B cell (primary cell): Measurements from ENCODE around the gene NIN. TPM values are rescaled to one million over a fixed set of nuclear protein-coding genes. Genes with fewer than 3 reads are reported as not detected.

Source experiments
- ATAC-seq: fragments of 200-7000 bp; cut with Tn5 transposase; one replicate; pipeline ENCODE4 v1.10.0; 2021; ENCODE audit warnings: low read depth, mild to moderate bottlenecking, moderate number of reproducible peaks, moderate library complexity
- CTCF ChIA-PET: fragments of 350-600 bp; sonication (Branson Sonifier 250); formaldehyde crosslinking; loops from one replicate; lab custom pipeline; 2021; ENCODE audit warnings: antibody characterized with exemption, inconsistent platforms; lab: Charles Lee
- POLR2A ChIA-PET: fragments of 350-600 bp; sonication (Branson Sonifier 250); formaldehyde crosslinking; loops from one replicate; lab custom pipeline; 2021; ENCODE audit warnings: antibody characterized with exemption; lab: Charles Lee
- DNase-seq: peaks from one replicate; pipeline ENCODE4 v3.0.0; 2013
- H2AFZ ChIP-seq: 2 replicates; pipeline ENCODE4 v1.6.1; 2012; ENCODE audit warnings: mild to moderate bottlenecking, low read depth, low read length; ENCODE audit not compliant: insufficient read depth, poor library complexity, severe bottlenecking
- H3K27ac ChIP-seq, 2 donors: 1 replicate in 1 of 2; 2 replicates in 1 of 2; pipeline ENCODE4 v1.5.1; 2012 to 2013; ENCODE audit warnings: low read length in 2 of 2, mild to moderate bottlenecking in 2 of 2, moderate library complexity in 1 of 2
- H3K27me3 ChIP-seq, 4 experiments: fragments of 200-600 bp in 1 of 4; sonication (generic) in 1 of 4; replicated peaks in 1 of 4; 1 replicate in 2 of 4; 2 replicates in 2 of 4; pipeline versions ENCODE4 v1.6.1 to v1.7.0; 2013 to 2016; ENCODE audit warnings: low read length in 3 of 4, mild to moderate bottlenecking in 2 of 4, mixed read lengths in 1 of 4, moderate library complexity in 1 of 4; ENCODE audit not compliant: insufficient read depth in 4 of 4, control insufficient read depth in 3 of 4; ENCODE audit errors: control extremely low read depth in 1 of 4
- H3K36me3 ChIP-seq, 2 experiments: replicated peaks in 1 of 2; 1 replicate in 1 of 2; 2 replicates in 1 of 2; pipeline versions ENCODE4 v1.6.1 to v1.7.1; 2013; ENCODE audit warnings: low read length in 1 of 2; ENCODE audit not compliant: insufficient read depth in 2 of 2, control insufficient read depth in 1 of 2; ENCODE audit errors: control extremely low read depth in 1 of 2, extremely low read depth in 1 of 2
- H3K4me1 ChIP-seq, 2 donors: fragments of 200-600 bp in 1 of 2; sonication (generic) in 1 of 2; 1 replicate in 1 of 2; 2 replicates in 1 of 2; pipeline versions ENCODE4 v1.5.1 to v1.6.1; 2013 to 2017; ENCODE audit warnings: low read length in 2 of 2; ENCODE audit not compliant: control insufficient read depth in 2 of 2, insufficient read depth in 2 of 2
- H3K4me2 ChIP-seq: replicated peaks from 2 replicates; pipeline ENCODE3; 2012; ENCODE audit warnings: mild to moderate bottlenecking, low read depth, low read length; ENCODE audit not compliant: poor library complexity, severe bottlenecking
- H3K4me3 ChIP-seq, 5 experiments: fragments of 200-600 bp in 1 of 5; sonication (generic) in 1 of 5; 1 replicate in 3 of 5; 2 replicates in 2 of 5; pipeline versions ENCODE4 v1.5.1 to v1.7.0; 2011 to 2016; ENCODE audit warnings: low read length in 4 of 5, mild to moderate bottlenecking in 4 of 5, low read depth in 2 of 5, control low read depth in 1 of 5, moderate library complexity in 1 of 5; ENCODE audit not compliant: insufficient read depth in 1 of 5; ENCODE audit errors: control extremely low read depth in 1 of 5, extremely low read depth in 1 of 5
- H3K79me2 ChIP-seq: fragments of 200-600 bp; sonication (generic); one replicate; pipeline ENCODE4 v1.6.0; 2016; ENCODE audit warnings: low read length; ENCODE audit not compliant: control insufficient read depth, insufficient read depth
- H3K9ac ChIP-seq: fragments of 200-600 bp; sonication (generic); 2 replicates; pipeline ENCODE4 v1.6.1; 2017; ENCODE audit warnings: mild to moderate bottlenecking, low read length, moderate library complexity
- H3K9me3 ChIP-seq, 3 donors: one replicate each; pipeline versions ENCODE4 v1.6.1 to v1.7.1; 2013; ENCODE audit warnings: low read length in 2 of 3; ENCODE audit not compliant: control insufficient read depth in 2 of 3, insufficient read depth in 1 of 3; ENCODE audit errors: control extremely low read depth in 1 of 3
- H4K20me1 ChIP-seq: 2 replicates; pipeline ENCODE4 v1.6.0; 2012; ENCODE audit warnings: mild to moderate bottlenecking, low read length; ENCODE audit not compliant: insufficient read depth, control insufficient read depth, poor library complexity, severe bottlenecking
- H3K27ac Mint-ChIP-seq: one replicate; pipeline ENCODE4 v1.8.0; 2021; ENCODE audit warnings: mixed read lengths
- H3K27me3 Mint-ChIP-seq: one replicate; pipeline ENCODE4 v1.8.0; 2021; ENCODE audit warnings: mixed read lengths
- H3K4me1 Mint-ChIP-seq: one replicate; pipeline ENCODE4 v1.8.0; 2021; ENCODE audit warnings: mixed read lengths
- H3K4me3 Mint-ChIP-seq: one replicate; pipeline ENCODE4 v1.8.0; 2021; ENCODE audit warnings: mixed read lengths
- H3K9me3 Mint-ChIP-seq: one replicate; pipeline ENCODE4 v1.8.0; 2022; ENCODE audit warnings: mixed read lengths; ENCODE audit not compliant: insufficient read depth
- EZH2 ChIP-seq: IDR thresholded peaks from 2 replicates; pipeline ENCODE4 v1.6.1; 2012; ENCODE audit warnings: borderline replicate concordance, low read depth, mild to moderate bottlenecking, moderate library complexity, low read length; ENCODE audit not compliant: insufficient read depth, poor library complexity, severe bottlenecking
- WGBS: methylation state at CpG from one replicate; pipeline ENCODE4 v1.1.5; 2013; ENCODE audit warnings: missing lambda C conversion rate; ENCODE audit not compliant: insufficient coverage; 5-methylcytosine and 5-hydroxymethylcytosine counted together
- intact Hi-C: fragments of 100-400 bp; cut with micrococcal nuclease; formaldehyde crosslinking; loops from one replicate; pipeline ENCODE4 v1.10.0; 2022
- polyA plus RNA-seq: library from polyadenylated mRNA; depleted of rRNA; stranded (reverse); fragments of >200 nt; gene quantifications from 2 replicates; pipeline ENCODE4 v1.2.3, GENCODE V29; 2012
- total RNA-seq, 2 donors: library from RNA; stranded (reverse); fragments of 120-200 nt in 1 of 2; gene quantifications; 1 replicate in 1 of 2; 2 replicates in 1 of 2; pipeline versions ENCODE4 v1.2.3 to v1.2.4, GENCODE V29; 2013 to 2022
- TF ChIP-seq, protein P1 (sequence below): fragments of 200-600 bp; IDR thresholded peaks from one replicate; pipeline ENCODE4 v1.8.0; 2022; ENCODE audit warnings: antibody characterized with exemption, mild to moderate bottlenecking

The NIN gene
- total and polyA plus RNA-seq, 2 donors (not counting 1 experiment from before 2014, with no cell fraction given), result 25.4 to 219 TPM

DNA sequence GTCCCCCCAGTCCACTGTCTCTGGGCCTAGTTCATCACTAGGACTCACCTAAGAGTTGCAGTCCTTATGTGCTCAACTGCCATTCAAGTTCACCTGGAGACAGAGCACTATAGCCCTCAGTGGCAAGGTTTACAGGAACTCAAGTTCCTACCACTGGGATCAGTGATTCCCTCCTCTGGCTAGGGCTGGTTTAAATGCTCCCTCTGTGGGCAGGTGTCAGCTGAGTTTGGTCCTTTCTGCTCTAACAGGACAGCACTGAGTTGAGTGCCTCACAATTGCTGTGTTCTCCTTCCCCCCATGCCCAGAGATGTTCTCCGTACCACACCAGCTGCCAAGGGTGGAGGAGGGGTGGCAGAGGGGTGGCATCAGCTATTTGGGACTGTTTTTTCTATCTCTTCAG lies 142.1 kb downstream of the NIN start:
- no CpG with 5 or more reads among the region's 1 CpG for WGBS
- TF ChIP-seq, protein P1, sequence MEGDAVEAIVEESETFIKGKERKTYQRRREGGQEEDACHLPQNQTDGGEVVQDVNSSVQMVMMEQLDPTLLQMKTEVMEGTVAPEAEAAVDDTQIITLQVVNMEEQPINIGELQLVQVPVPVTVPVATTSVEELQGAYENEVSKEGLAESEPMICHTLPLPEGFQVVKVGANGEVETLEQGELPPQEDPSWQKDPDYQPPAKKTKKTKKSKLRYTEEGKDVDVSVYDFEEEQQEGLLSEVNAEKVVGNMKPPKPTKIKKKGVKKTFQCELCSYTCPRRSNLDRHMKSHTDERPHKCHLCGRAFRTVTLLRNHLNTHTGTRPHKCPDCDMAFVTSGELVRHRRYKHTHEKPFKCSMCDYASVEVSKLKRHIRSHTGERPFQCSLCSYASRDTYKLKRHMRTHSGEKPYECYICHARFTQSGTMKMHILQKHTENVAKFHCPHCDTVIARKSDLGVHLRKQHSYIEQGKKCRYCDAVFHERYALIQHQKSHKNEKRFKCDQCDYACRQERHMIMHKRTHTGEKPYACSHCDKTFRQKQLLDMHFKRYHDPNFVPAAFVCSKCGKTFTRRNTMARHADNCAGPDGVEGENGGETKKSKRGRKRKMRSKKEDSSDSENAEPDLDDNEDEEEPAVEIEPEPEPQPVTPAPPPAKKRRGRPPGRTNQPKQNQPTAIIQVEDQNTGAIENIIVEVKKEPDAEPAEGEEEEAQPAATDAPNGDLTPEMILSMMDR, result no peak
- no peak for TF ChIP-seq EZH2
- ChIA-PET POLR2A (no interaction called here), CTCF (interaction anchor here (0.8 to 1.3 kb wide), 2 partner anchors 26 to 88 kb away, joined by 3 to 4 read pairs; no protein-coding TSS in a partner anchor)
- H3K4me3 ChIP-seq, result no peak overlapping the region
- no peaks in the 10 kb centered on the region for H3K4me1 ChIP-seq
- H3K27ac ChIP-seq, result no peak overlapping the region
- no peak overlapping the region for H3K27ac Mint-ChIP-seq
- no peaks in the 10 kb centered on the region for H3K27me3 ChIP-seq
- no peak overlapping the region for H3K9ac ChIP-seq
- H3K9me3 Mint-ChIP-seq, result peaks cover 6% of the 10 kb centered on the region
- no peaks in the 10 kb centered on the region for H3K79me2 ChIP-seq
- no peaks in the 10 kb centered on the region for H3K27me3 Mint-ChIP-seq
- no peaks in the 10 kb centered on the region for H4K20me1 ChIP-seq
- H3K36me3 ChIP-seq, result no peaks in the 10 kb centered on the region
- intact Hi-C loops, result no loop called here
- no peak overlapping the region for H3K4me2 ChIP-seq
- H3K4me3 Mint-ChIP-seq, result no peak overlapping the region
- no peaks in the 10 kb centered on the region for H3K4me1 Mint-ChIP-seq
- ATAC-seq (no peak), DNase-seq (no peak)
- H2AFZ ChIP-seq, result no peak overlapping the region
- H3K9me3 ChIP-seq, result peaks cover 8 to 17% (median 9%) of the 10 kb centered on the region in 3 donors

DNA sequence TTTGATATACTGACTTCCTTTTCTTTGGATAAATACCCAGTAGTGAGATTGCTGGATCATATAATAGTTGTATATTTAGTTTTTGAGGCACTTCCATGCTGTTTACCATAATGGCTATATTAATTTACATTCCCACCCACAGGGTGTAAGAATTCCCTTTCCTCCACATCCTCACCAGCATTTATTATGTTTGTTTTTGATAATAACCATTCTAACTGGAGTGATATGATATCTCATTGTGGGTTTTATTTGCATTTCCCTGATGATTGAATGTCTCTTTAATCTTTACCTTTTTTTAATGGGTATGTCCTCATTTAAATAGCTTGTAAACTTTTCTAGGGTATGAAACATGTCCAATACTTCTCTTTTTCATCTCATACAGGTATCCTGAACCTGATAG lies 151.3 kb downstream of the NIN start:
- POLR2A ChIA-PET, result no interaction called here
- peaks cover 24 to 26% of the 10 kb centered on the region in 2 donors for H3K4me1 ChIP-seq
- intact Hi-C loops, result loop anchor here (5.0 kb wide), 1 partner anchor 32 kb away; no protein-coding TSS in a partner anchor
- no peak overlapping the region for H3K4me3 ChIP-seq
- Mint-ChIP-seq H3K4me1 (peaks cover 31% of the 10 kb centered on the region), H3K9me3 (no peaks in the 10 kb centered on the region), H3K4me3 (no peak overlapping the region), H3K27ac (no peak overlapping the region), H3K27me3 (no peaks in the 10 kb centered on the region)
- ATAC-seq (no peak), DNase-seq (no peak)
- no peak overlapping the region for H3K27ac ChIP-seq
- CTCF ChIA-PET, result interaction anchor here (0.7 to 0.8 kb wide), 2 partner anchors 9 to 34 kb away, joined by 3 to 4 read pairs; no protein-coding TSS in a partner anchor
- no peak overlapping the region for H3K9ac ChIP-seq
- H3K27me3 ChIP-seq, result no peaks in the 10 kb centered on the region
- no peaks in the 10 kb centered on the region for H3K36me3 ChIP-seq
- no peak overlapping the region for H2AFZ ChIP-seq
- no peak overlapping the region for H3K4me2 ChIP-seq
- H3K79me2 ChIP-seq, result no peaks in the 10 kb centered on the region
- H3K9me3 ChIP-seq, result no peaks in the 10 kb centered on the region
- TF ChIP-seq, protein P1, result no peak
- TF ChIP-seq EZH2, result no peak
- no peaks in the 10 kb centered on the region for H4K20me1 ChIP-seq
